Trophoblast cell (in vitro differentiated cells and primary cell): Measurements from ENCODE around the gene SSC4D.

Experiments
- DNase-seq, 2 donors: peaks; one replicate each; pipeline ENCODE4 v3.0.0-alpha.2; 2016
- H2AFZ ChIP-seq: 2 replicates; pipeline ENCODE4 v1.6.1; 2013; ENCODE audit warnings: low read length, moderate library complexity, mild to moderate bottlenecking; ENCODE audit not compliant: insufficient read depth, poor library complexity
- H2AK5ac ChIP-seq: 2 replicates; pipeline ENCODE4 v1.6.1; 2013; ENCODE audit warnings: mild to moderate bottlenecking, low read length
- H2BK120ac ChIP-seq: 2 replicates; pipeline ENCODE4 v1.6.1; 2013; ENCODE audit warnings: low read length, mild to moderate bottlenecking, moderate library complexity; ENCODE audit not compliant: insufficient read depth, poor library complexity
- H2BK12ac ChIP-seq: 2 replicates; pipeline ENCODE4 v1.6.1; 2013; ENCODE audit warnings: mild to moderate bottlenecking, low read length, moderate library complexity
- H2BK5ac ChIP-seq: 2 replicates; pipeline ENCODE4 v1.6.1; 2013; ENCODE audit warnings: low read length, low read depth, moderate library complexity, mild to moderate bottlenecking; ENCODE audit not compliant: poor library complexity
- H3K14ac ChIP-seq: 2 replicates; pipeline ENCODE4 v1.6.1; 2013; ENCODE audit warnings: mild to moderate bottlenecking, low read length
- H3K18ac ChIP-seq: 2 replicates; pipeline ENCODE4 v1.6.1; 2013; ENCODE audit warnings: mild to moderate bottlenecking, low read length
- H3K23ac ChIP-seq: 2 replicates; pipeline ENCODE4 v1.6.1; 2013; ENCODE audit warnings: low read length
- H3K27ac ChIP-seq: 2 replicates; pipeline ENCODE4 v1.5.1; 2013; ENCODE audit warnings: low read depth, mild to moderate bottlenecking, inconsistent platforms, low read length, moderate library complexity
- H3K27me3 ChIP-seq: 2 replicates; pipeline ENCODE4 v1.6.1; 2013; ENCODE audit warnings: inconsistent platforms, mild to moderate bottlenecking, low read length, moderate library complexity; ENCODE audit not compliant: insufficient read depth
- H3K36me3 ChIP-seq, 2 experiments: 1 replicate in 1 of 2; 2 replicates in 1 of 2; pipeline ENCODE4 v1.6.1; 2013; ENCODE audit warnings: low read length in 2 of 2, mild to moderate bottlenecking in 2 of 2, moderate library complexity in 1 of 2; ENCODE audit not compliant: insufficient read depth in 2 of 2, control insufficient read depth in 1 of 2
- H3K4ac ChIP-seq: 2 replicates; pipeline ENCODE4 v1.6.1; 2013; ENCODE audit warnings: low read depth, mild to moderate bottlenecking, low read length, moderate library complexity
- H3K4me1 ChIP-seq, 2 experiments: 1 replicate in 1 of 2; 2 replicates in 1 of 2; pipeline ENCODE4 v1.6.1; 2013; ENCODE audit warnings: low read length in 2 of 2, mild to moderate bottlenecking in 2 of 2, moderate library complexity in 1 of 2; ENCODE audit not compliant: insufficient read depth in 2 of 2, control insufficient read depth in 1 of 2
- H3K4me2 ChIP-seq: 2 replicates; pipeline ENCODE4 v1.6.1; 2013; ENCODE audit warnings: inconsistent platforms, mild to moderate bottlenecking, low read length, moderate library complexity
- H3K4me3 ChIP-seq: 2 replicates; pipeline ENCODE4 v1.5.1; 2013; ENCODE audit warnings: mild to moderate bottlenecking, low read depth, low read length, inconsistent platforms
- H3K79me1 ChIP-seq: one replicate; pipeline ENCODE4 v1.6.1; 2013; ENCODE audit warnings: low read length
- H3K79me2 ChIP-seq: 2 replicates; pipeline ENCODE4 v1.6.1; 2013; ENCODE audit warnings: low read length, mild to moderate bottlenecking; ENCODE audit not compliant: control insufficient read depth, insufficient read depth, poor library complexity
- H3K9ac ChIP-seq: 2 replicates; pipeline ENCODE4 v1.6.1; 2013; ENCODE audit warnings: mild to moderate bottlenecking, low read length
- H3K9me3 ChIP-seq: 2 replicates; pipeline ENCODE4 v1.6.1; 2013; ENCODE audit warnings: low read depth, mild to moderate bottlenecking, control low read depth, inconsistent platforms, low read length; ENCODE audit not compliant: insufficient read depth
- H4K12ac ChIP-seq: 2 replicates; pipeline ENCODE4 v1.6.1; 2013; ENCODE audit warnings: low read depth, mild to moderate bottlenecking, low read length, moderate library complexity
- H4K8ac ChIP-seq: 2 replicates; pipeline ENCODE4 v1.6.1; 2013; ENCODE audit warnings: low read depth, mild to moderate bottlenecking, low read length, moderate library complexity
- H4K91ac ChIP-seq: one replicate; pipeline ENCODE4 v1.6.1; 2013; ENCODE audit warnings: low read depth, mild to moderate bottlenecking, low read length, moderate library complexity
- WGBS: extraction: QIAGEN DNeasy Blood & Tissue Kit; methylation state at CpG from one replicate; pipeline ENCODE4 v1.1.7; 2013; ENCODE audit warnings: missing lambda C conversion rate; ENCODE audit not compliant: insufficient read length, insufficient coverage; ENCODE audit errors: extremely low coverage; 5-methylcytosine and 5-hydroxymethylcytosine counted together

The SSC4D gene

GRCh38 chr7:76375251-76375650 is 34.2 kb downstream of the SSC4D start:
- Histone ChIP-seq H3K4me2 (no peak overlapping the region), H2BK12ac (no peak overlapping the region), H4K12ac (no peak overlapping the region), H3K36me3 (no peaks in the 10 kb centered on the region), H2AFZ (no peak overlapping the region), H4K8ac (peak overlapping the region; percentile 37), H3K4me3 (no peak overlapping the region), H2AK5ac (peak overlapping the region; percentile 35), H2BK5ac (no peak overlapping the region), H3K79me1 (peaks cover 13% of the 10 kb centered on the region), H4K91ac (no peak overlapping the region), H3K14ac (no peak overlapping the region), H3K4me1 (peaks cover 15 to 18% of the 10 kb centered on the region in 2 experiments), H3K23ac (no peak overlapping the region), H3K27me3 (no peaks in the 10 kb centered on the region), H3K79me2 (no peaks in the 10 kb centered on the region), H2BK120ac (peak overlapping the region; percentile 11), H3K18ac (no peak overlapping the region), H3K4ac (no peak overlapping the region), H3K9ac (no peak overlapping the region), H3K9me3 (no peaks in the 10 kb centered on the region), H3K27ac (no peak overlapping the region)
- no CpG with 5 or more reads among the region's 9 CpGs for WGBS
- no peak for DNase-seq

- H3K27ac ChIP-seq = peak overlapping the region; percentile 6
- peak in 1 of 2 donors; percentile 40 for DNase-seq
- H4K12ac ChIP-seq = peak overlapping the region; percentile 93
- H3K36me3 ChIP-seq = no peaks in the 10 kb centered on the region
- no peak overlapping the region for H3K9ac ChIP-seq
- H4K91ac ChIP-seq = peak overlapping the region; percentile 96
- H2BK12ac ChIP-seq = peak overlapping the region; percentile 98
- no peak overlapping the region for H3K4me3 ChIP-seq
- peak overlapping the region; percentile 31 for H3K4ac ChIP-seq
- H3K14ac ChIP-seq = peak overlapping the region; percentile 96
- peak overlapping the region; percentile 93 for H2BK120ac ChIP-seq
- H2AFZ ChIP-seq = peak overlapping the region; percentile 71
- peak overlapping the region; percentile 87 for H2BK5ac ChIP-seq
- H3K4me1 ChIP-seq = peaks cover 13 to 21% of the 10 kb centered on the region in 2 experiments
- H3K18ac ChIP-seq = peak overlapping the region; percentile 89
- no peaks in the 10 kb centered on the region for H3K27me3 ChIP-seq
- peak overlapping the region; percentile 94 for H2AK5ac ChIP-seq
- H4K8ac ChIP-seq = peak overlapping the region; percentile 87
- H3K4me2 ChIP-seq = no peak overlapping the region
- H3K79me1 ChIP-seq = peaks cover 5% of the 10 kb centered on the region
- no peaks in the 10 kb centered on the region for H3K79me2 ChIP-seq
- WGBS = no CpG with 5 or more reads among the region's 9 CpGs
- H3K9me3 ChIP-seq = peaks cover 1% of the 10 kb centered on the region
- H3K23ac ChIP-seq = no peak overlapping the region
Observed at GRCh38 chr7:76372984-76373833, 36.3 kb downstream of the SSC4D start.

GRCh38 chr7:76371396-76371795 is 38.1 kb downstream of the SSC4D start:
- Histone ChIP-seq H2BK5ac (no peak overlapping the region), H3K4ac (no peak overlapping the region), H3K27me3 (no peaks in the 10 kb centered on the region), H4K91ac (no peak overlapping the region), H3K4me2 (no peak overlapping the region), H3K4me3 (no peak overlapping the region), H3K9me3 (peaks cover 2% of the 10 kb centered on the region), H3K9ac (no peak overlapping the region), H2AFZ (no peak overlapping the region), H3K4me1 (peaks cover 13 to 21% of the 10 kb centered on the region in 2 experiments), H3K79me2 (no peaks in the 10 kb centered on the region), H4K12ac (no peak overlapping the region), H2AK5ac (no peak overlapping the region), H3K23ac (no peak overlapping the region), H2BK12ac (no peak overlapping the region), H3K79me1 (peaks cover 5% of the 10 kb centered on the region), H3K14ac (no peak overlapping the region), H2BK120ac (no peak overlapping the region), H3K27ac (no peak overlapping the region), H3K18ac (no peak overlapping the region), H3K36me3 (no peaks in the 10 kb centered on the region), H4K8ac (no peak overlapping the region)
- WGBS = no CpG with 5 or more reads among the region's 3 CpGs
- DNase-seq = no peak

GRCh38 chr7:76369018-76369417 is 40.5 kb downstream of the SSC4D start:
- H2BK120ac ChIP-seq = no peak overlapping the region
- no peak overlapping the region for H2AFZ ChIP-seq
- no peak overlapping the region for H4K91ac ChIP-seq
- H3K23ac ChIP-seq = no peak overlapping the region
- H3K9ac ChIP-seq = no peak overlapping the region
- H3K36me3 ChIP-seq = no peaks in the 10 kb centered on the region
- H4K8ac ChIP-seq = no peak overlapping the region
- WGBS = no CpG with 5 or more reads among the region's 6 CpGs
- no peak overlapping the region for H3K14ac ChIP-seq
- H4K12ac ChIP-seq = no peak overlapping the region
- no peak overlapping the region for H3K4ac ChIP-seq
- peaks cover 5% of the 10 kb centered on the region for H3K9me3 ChIP-seq
- peaks cover 14 to 17% of the 10 kb centered on the region in 2 experiments for H3K4me1 ChIP-seq
- no peak overlapping the region for H3K27ac ChIP-seq
- peaks cover 1% of the 10 kb centered on the region for H3K79me2 ChIP-seq
- no peak overlapping the region for H2BK5ac ChIP-seq
- no peak overlapping the region for H2BK12ac ChIP-seq
- H3K18ac ChIP-seq = no peak overlapping the region
- H2AK5ac ChIP-seq = no peak overlapping the region
- H3K79me1 ChIP-seq = peaks cover 8% of the 10 kb centered on the region
- H3K4me3 ChIP-seq = no peak overlapping the region
- no peaks in the 10 kb centered on the region for H3K27me3 ChIP-seq
- no peak for DNase-seq
- H3K4me2 ChIP-seq = no peak overlapping the region
